Frontal cortex (tissue), 4 donors: ENCODE data around the gene TMX2. TPM values are rescaled to one million over a fixed set of nuclear protein-coding genes. Genes with fewer than 3 reads are reported as not detected.
A peak's percentile ranks its signal among the peaks of the same experiment; 100 is the strongest.

ENCODE experiments used
- DNase-seq, 2 donors: peaks; one replicate each; pipeline ENCODE4 v3.0.0; 2012; ENCODE audit warnings: low spot score in 2 of 2
- FAIRE-seq: peaks from 2 replicates; lab custom pipeline; 2012; peaks lifted over from hg19 to GRCh38; lab: Jason Lieb, UNC
- total RNA-seq: library from RNA; depleted of rRNA; stranded (reverse); fragments of >200 nt; gene quantifications from one replicate; pipeline ENCODE4 v1.2.3, GENCODE V29; 2014
- donor health status: control.
- donor health status: control.
- donor health status: control.

The TMX2 gene
- total RNA-seq, 1 donor from 2014 or later, result 39.1 TPM

- DNase-seq (no peak), FAIRE-seq (no peak)
These were observed 50.0 kb downstream of the TMX2 start for GRCh38 chr11:57762235-57762861.

GRCh38 chr11:57763568-57763967, 51.2 kb downstream of the TMX2 start:
- FAIRE-seq (no peak), DNase-seq (peak in 1 of 2 donors; percentile 35)

DNA sequence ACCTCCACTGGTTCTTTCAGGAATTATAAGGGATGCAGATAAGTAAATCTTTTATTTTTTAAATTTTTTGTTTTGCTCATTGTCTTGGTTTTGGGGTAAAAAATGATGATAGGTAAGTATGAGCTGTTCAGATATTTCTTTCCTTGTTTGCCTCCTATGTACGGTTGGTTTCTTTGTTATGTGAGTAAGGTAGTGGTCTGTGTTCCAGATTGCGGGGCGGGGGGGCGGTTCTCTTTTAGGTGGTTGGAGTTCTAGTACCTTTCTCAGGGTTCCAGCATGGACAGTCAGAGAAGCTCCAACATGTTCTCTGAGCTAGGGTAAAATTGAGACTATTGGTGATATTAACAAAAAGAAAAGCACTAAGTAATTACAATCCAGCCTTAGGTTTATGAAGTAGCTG, 51.6 kb downstream of the TMX2 start:
- FAIRE-seq (no peak), DNase-seq (no peak)

GRCh38 chr11:57764566-57764965, 52.2 kb downstream of the TMX2 start:
- DNase-seq (no peak), FAIRE-seq (no peak)

GRCh38 chr11:57764972-57765371, 52.6 kb downstream of the TMX2 start:
- DNase-seq, result no peak
- FAIRE-seq, result no peak

DNA sequence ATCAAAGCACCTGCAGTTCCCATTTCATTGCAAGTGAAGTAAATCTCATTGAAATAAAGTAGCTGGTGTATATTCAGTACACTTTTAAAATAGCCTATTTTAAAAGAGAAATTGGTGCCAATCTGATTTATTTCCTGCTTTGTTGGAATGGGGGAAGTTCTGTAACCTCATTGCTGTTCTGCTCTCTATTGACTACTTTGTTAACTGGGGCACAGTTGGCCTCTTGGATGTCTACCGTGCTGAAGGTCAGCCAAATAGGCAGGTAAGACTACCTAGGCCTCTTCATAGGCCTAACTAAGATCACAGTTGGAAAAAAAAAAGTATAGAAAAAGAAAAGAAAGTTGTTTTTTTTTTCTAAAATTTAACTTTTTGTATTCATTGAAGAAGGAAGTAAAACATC, 58.4 kb downstream of the TMX2 start:
- no peak for DNase-seq
- FAIRE-seq, result no peak

GRCh38 chr11:57771365-57771764, 59.0 kb downstream of the TMX2 start:
- DNase-seq, result no peak
- FAIRE-seq, result no peak

DNA sequence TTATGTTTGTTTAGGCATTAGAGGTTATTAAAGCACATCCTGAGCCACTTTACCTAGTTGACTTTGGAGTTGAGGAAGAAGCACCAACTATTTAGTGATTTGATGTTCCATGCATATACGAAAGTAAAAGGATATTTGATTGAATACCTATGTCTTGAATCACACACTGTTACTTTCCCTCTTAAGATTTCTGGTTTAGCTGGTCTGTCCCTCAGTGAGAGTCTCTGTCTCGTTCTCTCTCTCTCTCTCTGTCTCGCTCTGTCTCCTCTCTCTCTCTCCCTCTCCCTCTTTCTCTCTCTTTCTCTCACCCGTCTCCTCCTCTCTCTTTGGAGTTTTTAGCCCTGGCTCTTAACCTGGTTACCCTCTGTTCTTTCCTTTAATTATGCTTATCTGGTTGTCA, 60.2 kb downstream of the TMX2 start:
- no peak for FAIRE-seq
- no peak for DNase-seq

DNA sequence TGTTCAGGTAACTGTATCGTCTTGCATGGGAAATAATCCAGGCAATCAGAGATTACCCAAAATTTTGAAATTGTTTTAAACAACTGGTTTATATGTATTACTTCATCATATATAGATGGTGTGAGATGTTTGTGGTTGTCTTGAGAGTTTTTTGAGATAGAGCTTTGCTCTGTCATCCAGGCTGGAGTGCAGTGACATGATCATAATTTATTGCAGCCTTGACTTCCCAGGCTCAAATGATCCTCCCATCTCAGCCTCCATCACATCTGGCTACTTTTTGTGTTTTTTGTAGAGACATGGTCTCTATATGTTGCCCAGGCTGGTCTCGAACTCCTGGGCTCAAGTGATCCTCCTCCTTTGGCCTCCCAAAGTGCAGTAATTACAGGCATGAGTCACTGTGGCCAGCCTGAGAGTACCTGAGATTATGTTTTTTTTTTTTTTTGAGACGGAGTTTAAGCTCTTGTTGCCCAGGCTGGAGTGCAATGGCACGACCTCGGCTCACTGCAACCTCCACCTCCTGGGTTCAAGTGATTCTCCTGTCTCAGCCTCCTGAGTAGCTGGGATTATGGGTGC, 60.7 kb downstream of the TMX2 start:
- FAIRE-seq, result no peak
- DNase-seq, result no peak

DNA sequence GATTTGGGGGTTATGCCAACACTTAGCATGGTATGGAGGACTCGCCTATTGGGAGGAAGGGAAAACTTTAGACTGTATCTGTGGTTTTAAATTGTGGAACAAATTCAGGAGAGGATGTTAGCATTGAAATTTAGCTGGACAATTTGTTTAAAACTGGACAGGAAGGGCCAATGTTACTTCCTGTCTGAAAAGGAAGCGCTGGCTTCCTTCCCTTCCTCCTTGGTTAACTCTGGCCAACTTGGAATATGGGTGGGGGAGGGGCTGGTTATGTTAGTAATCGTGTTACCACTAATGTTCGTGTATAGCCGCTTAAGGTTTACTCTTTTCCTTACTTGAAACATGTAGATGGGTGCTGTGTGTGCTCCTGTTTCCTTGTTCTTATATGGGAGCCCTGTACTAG, 63.1 kb downstream of the TMX2 start:
- FAIRE-seq (no peak), DNase-seq (no peak)

DNA sequence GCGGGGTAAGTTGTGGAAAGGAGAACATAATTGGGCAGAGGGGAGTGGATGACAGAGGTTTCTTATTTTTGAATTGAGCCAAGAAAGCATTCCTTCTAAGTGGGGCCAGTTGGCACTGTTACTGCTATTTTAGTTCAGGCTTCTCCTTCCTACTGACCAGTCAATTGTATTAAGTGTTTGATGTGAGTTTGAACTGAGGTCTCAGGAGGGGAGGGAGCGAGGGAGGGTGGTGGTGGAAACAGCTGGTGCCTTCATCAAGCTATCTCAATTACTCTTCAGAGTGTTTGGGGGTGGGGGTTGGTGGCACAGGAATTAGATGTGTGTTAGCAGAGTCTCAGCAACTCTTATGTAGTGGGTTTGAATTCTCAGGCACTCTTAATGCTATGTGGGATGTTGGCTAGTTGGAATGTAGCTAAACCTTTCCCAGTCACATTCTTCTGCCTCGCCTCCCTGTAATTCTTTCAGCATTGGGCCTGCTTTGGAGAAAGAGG, 63.7 kb downstream of the TMX2 start:
- no peak for DNase-seq

DNA sequence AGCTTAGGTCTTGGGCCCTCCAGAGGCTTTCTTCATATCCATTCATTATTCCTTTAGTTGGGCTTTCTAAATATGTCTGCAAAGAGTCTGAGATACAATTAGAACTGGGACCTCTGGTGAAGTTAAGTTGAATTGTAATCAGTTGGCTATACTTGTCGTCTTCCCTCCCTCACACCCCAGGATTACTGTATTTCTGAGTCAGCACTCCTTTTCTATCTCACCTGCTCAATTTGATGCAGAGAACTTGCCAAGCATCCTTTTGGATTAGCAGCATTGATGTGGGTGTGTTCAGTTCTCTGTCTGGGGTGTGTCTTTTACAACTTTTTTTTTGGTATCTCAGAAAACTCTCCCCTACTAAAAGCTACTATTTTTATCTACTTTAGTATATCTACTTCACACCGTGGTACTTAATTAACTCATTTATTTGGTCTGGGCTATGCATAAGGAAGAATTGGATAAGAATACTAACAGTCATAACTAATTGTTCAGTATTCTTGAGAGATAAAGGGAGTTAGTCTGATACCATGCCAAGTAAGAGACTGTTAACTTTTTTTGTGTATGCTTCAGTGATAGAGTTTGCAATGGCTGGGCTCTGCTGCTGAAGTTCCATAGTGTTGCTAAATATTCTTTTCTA, 64.3 kb downstream of the TMX2 start:
- DNase-seq (no peak), FAIRE-seq (no peak)

More for the DNA sequence above, 63.7 kb downstream of the TMX2 start:
- FAIRE-seq, result no peak

DNA sequence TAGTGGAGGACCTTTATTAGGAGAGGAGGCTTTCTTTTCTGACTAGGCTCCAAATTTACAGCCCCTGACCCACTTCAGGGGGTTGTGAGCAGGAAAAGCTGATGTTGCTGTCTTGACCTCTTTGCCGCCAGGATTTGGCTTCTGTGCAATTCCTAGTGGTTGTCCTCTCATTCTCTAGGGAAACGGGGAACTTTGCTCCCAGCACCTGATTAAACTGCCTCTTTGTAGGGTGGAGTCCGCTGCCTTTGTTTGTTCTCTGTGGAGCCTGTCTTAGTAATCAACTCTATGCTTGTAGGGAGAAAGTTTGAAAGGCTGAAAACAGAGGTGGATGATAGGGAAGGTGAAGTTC, 65.5 kb downstream of the TMX2 start:
- DNase-seq (no peak), FAIRE-seq (no peak)

- FAIRE-seq (no peak), DNase-seq (peak in 1 of 2 donors; percentile 53)
These were observed 66.1 kb downstream of the TMX2 start for GRCh38 chr11:57778318-57779037.

DNA sequence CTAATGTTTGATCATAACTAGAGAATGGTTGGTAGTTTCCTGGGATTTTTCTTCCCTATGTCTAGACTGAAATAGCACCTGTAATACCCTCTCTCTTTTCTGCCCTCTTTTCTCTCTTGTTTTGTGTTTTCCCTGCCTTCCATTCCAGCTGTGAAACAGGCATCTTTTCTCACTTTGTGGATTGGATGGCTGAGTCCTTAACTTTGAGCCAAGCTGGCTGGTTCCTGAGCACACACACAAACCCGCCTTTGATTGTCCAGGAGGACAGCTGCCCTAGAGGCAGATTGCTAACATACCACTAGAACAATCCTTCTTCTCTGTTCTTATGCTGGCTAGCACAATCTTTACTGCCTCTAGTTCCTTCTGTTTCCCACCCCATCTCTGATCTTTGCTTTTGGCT, 66.9 kb downstream of the TMX2 start:
- FAIRE-seq, result no peak
- DNase-seq, result no peak

DNA sequence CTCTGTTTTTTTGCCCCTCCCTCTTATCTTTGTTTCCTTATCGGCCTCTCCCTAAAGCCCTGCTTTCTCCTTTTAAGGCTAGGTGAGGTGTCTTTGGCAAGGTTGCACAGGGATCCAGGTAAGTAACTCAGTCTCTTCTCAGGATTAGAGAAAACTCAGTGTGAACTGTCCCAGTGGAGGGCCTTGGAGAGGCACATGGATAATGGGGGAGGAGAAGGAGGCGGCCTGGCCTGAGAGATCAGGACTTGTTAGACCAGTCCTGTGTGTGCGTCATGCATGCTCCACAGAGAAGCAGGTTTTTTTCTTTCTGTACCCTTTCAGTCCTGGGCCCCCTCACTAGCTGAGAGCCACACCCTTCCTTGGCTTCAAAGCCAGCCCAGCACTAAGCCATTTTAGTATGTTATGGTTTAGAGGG, 69.1 kb downstream of the TMX2 start:
- FAIRE-seq (no peak), DNase-seq (no peak)

DNA sequence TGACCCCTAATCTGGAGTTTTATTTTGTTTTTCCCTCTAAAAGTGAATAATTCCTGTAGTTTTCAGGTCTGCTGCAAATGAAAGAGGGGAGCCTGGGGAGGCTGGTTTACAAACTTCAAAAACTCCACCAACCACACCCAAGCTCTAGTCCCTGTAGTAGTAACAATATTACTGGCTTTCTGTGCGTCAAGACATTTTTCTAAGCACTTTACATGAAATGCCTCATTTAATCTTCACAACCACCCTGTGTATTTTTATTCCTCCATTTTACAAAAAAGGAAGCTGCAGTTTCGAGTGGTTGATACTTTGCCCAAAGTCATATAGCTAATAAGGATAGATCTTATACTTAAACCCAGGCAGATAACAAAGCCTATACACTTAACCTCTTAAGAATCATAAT, 72.7 kb downstream of the TMX2 start:
- no peak for DNase-seq
- no peak for FAIRE-seq

GRCh38 chr11:57786436-57786835, 74.0 kb downstream of the TMX2 start:
- DNase-seq, result no peak

GRCh38 chr11:57787006-57787604, 74.7 kb downstream of the TMX2 start:
- DNase-seq, result no peak
- no peak for FAIRE-seq

More at GRCh38 chr11:57786436-57786835, 74.0 kb downstream of the TMX2 start:
- FAIRE-seq, result no peak

DNA sequence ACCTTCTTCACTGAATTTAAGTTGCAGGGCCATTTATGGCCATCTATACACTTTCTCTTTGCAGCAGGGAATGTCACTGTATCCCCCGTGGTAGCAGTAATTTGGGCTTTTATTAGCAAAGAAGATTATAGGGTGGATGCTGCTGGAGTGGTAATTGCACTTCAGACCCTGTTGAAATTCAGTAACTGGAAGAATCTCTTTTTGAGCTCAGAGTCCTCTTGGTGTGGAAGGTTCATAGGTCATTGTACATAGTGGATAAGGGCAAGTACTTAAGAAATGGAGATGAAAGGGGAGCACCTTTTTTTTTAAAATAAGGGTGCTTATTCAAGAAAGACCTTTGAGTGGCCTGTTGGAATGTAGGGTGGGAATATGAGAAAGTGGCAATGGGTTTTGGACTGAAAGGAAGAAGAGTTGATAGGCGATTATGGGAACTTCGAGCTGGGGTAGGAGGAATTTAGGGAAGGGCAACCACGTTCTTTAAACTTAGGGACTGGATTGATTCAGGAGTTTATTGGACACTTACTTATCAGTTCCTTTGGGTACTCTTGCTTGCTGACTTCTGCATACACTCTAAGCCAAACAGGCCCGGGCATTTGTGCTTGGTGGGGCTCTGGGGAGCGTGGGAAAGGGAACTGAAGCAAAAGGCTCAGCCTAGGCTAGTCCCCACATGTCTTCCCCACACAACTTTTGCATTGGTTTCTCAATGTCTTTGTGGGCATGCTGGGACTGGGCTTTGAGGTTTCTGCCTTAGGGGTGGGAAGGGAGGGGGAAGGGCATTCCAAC, 75.7 kb downstream of the TMX2 start:
- no peak for DNase-seq
- FAIRE-seq, result no peak
